ENCODE data around the gene TFEB.

TFEB gene

GRCh38 chr6:41724586-41725501, 10.6 kb downstream of the TFEB start:
- Mint-ChIP-seq H3K4me1 (ENCODE audit: low read depth) (peaks cover 14% of the 10 kb centered on the region), H3K36me3 (no peaks in the 10 kb centered on the region), H3K9me3 (ENCODE audit: low read depth) (no peaks in the 10 kb centered on the region), H3K4me3 (no peak overlapping the region), H3K27me3 (no peaks in the 10 kb centered on the region), H3K27ac (no peak overlapping the region)

GRCh38 chr6:41724228-41724580, 11.2 kb downstream of the TFEB start:
- peaks cover 10% of the 10 kb centered on the region for H3K4me1 Mint-ChIP-seq (ENCODE audit: low read depth)
- no peaks in the 10 kb centered on the region for H3K9me3 Mint-ChIP-seq (ENCODE audit: low read depth)
- no peaks in the 10 kb centered on the region for H3K27me3 Mint-ChIP-seq
- H3K4me3 Mint-ChIP-seq = no peak overlapping the region
- H3K27ac Mint-ChIP-seq = no peak overlapping the region
- H3K36me3 Mint-ChIP-seq = no peaks in the 10 kb centered on the region

- Mint-ChIP-seq H3K9me3 (ENCODE audit: low read depth) (no peaks in the 10 kb centered on the region), H3K4me1 (ENCODE audit: low read depth) (peaks cover 6% of the 10 kb centered on the region), H3K4me3 (no peak overlapping the region), H3K36me3 (no peaks in the 10 kb centered on the region), H3K27ac (no peak overlapping the region), H3K27me3 (no peaks in the 10 kb centered on the region)
Measured at GRCh38 chr6:41723530-41724227, 11.7 kb downstream of the TFEB start.

- Mint-ChIP-seq H3K27me3 (no peaks in the 10 kb centered on the region), H3K9me3 (ENCODE audit: low read depth) (no peaks in the 10 kb centered on the region), H3K4me3 (no peak overlapping the region), H3K27ac (no peak overlapping the region), H3K36me3 (no peaks in the 10 kb centered on the region), H3K4me1 (ENCODE audit: low read depth) (peaks cover 5% of the 10 kb centered on the region)
Measured at GRCh38 chr6:41722969-41723529, 12.4 kb downstream of the TFEB start.

GRCh38 chr6:41721414-41721813, 14.0 kb downstream of the TFEB start:
- no peaks in the 10 kb centered on the region for H3K9me3 Mint-ChIP-seq (ENCODE audit: low read depth)
- H3K27ac Mint-ChIP-seq = no peak overlapping the region
- no peaks in the 10 kb centered on the region for H3K36me3 Mint-ChIP-seq
- H3K27me3 Mint-ChIP-seq = no peaks in the 10 kb centered on the region
- no peak overlapping the region for H3K4me3 Mint-ChIP-seq
- H3K4me1 Mint-ChIP-seq (ENCODE audit: low read depth) = peaks cover 2% of the 10 kb centered on the region

- no peaks in the 10 kb centered on the region for H3K27me3 Mint-ChIP-seq
- H3K27ac Mint-ChIP-seq = no peak overlapping the region
- no peaks in the 10 kb centered on the region for H3K36me3 Mint-ChIP-seq
Measured at GRCh38 chr6:41720783-41721182, 14.6 kb downstream of the TFEB start.

GRCh38 chr6:41720262-41720620, 15.2 kb downstream of the TFEB start:
- H3K36me3 Mint-ChIP-seq = no peaks in the 10 kb centered on the region
- H3K4me3 Mint-ChIP-seq = no peak overlapping the region
- no peaks in the 10 kb centered on the region for H3K27me3 Mint-ChIP-seq
- no peak overlapping the region for H3K27ac Mint-ChIP-seq
- H3K4me1 Mint-ChIP-seq (ENCODE audit: low read depth) = peaks cover 11% of the 10 kb centered on the region
- no peaks in the 10 kb centered on the region for H3K9me3 Mint-ChIP-seq (ENCODE audit: low read depth)

More at GRCh38 chr6:41720783-41721182, 14.6 kb downstream of the TFEB start:
- H3K4me1 Mint-ChIP-seq (ENCODE audit: low read depth) = peaks cover 8% of the 10 kb centered on the region
- no peak overlapping the region for H3K4me3 Mint-ChIP-seq
- H3K9me3 Mint-ChIP-seq (ENCODE audit: low read depth) = no peaks in the 10 kb centered on the region

DNA sequence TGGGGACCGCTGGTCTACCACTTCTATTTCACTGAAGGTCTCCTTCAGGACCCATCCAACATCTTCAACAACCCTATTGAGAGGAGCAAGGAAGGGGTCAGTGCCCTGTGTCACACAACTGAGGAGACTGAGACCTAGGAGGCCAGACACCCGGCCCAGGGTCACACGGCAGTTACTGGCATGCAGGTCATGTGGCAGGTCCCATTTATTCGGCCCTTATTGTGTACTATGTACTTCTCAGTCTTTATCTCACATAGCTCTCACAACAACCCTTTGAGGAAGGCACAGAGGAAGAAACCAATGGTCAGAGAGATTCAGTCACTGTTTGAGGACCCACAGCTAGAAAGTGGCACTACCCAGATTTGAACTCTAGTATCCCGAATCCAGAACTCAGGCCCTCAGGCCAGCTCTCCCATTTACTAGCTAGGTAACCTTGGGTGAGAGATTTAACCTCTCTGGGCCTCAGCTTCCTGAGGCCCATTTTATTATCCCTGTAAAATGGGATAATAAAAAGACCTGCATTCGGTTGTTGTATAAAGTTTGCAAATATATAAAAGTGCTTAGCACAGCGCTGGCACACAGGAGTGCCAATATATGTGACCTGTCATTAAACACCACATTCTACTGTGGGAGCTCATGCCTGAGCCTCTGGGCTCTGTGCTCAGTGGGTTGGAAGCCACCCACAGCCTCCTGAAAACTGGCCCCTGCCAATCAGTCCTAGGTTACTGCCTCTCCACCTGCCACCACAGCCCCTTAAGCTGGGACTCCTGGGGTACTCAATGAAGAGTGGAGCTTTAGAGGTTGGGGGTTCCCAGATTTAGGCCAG, 15.8 kb downstream of the TFEB start:
- H3K4me3 Mint-ChIP-seq = no peak overlapping the region
- H3K27me3 Mint-ChIP-seq = no peaks in the 10 kb centered on the region
- no peaks in the 10 kb centered on the region for H3K9me3 Mint-ChIP-seq (ENCODE audit: low read depth)
- peaks cover 11% of the 10 kb centered on the region for H3K4me1 Mint-ChIP-seq (ENCODE audit: low read depth)
- H3K36me3 Mint-ChIP-seq = no peaks in the 10 kb centered on the region
- H3K27ac Mint-ChIP-seq = no peak overlapping the region

DNA sequence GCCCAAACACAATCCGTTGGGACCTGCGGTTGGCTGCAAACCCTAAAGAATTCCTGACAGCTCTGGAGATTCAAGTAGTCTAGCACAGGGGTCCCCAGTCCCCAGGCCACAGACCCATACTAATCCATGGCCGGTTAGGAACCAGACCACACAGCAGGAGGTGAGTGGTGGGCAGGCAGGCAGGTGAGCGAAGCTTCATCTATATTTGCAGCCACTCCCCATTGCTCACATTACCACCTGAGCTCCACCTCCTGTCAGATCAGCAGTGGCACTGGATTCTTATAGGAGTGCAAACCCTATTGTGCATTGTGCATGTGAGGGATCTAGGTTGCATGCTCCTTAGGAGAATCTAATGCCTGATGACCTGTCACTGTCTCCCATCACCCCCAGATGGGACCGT, 16.6 kb downstream of the TFEB start:
- Mint-ChIP-seq H3K27ac (no peak overlapping the region), H3K27me3 (no peaks in the 10 kb centered on the region), H3K4me1 (ENCODE audit: low read depth) (peaks cover 13% of the 10 kb centered on the region), H3K4me3 (no peak overlapping the region), H3K36me3 (no peaks in the 10 kb centered on the region), H3K9me3 (ENCODE audit: low read depth) (no peaks in the 10 kb centered on the region)

- H3K36me3 Mint-ChIP-seq = no peaks in the 10 kb centered on the region
- H3K4me3 Mint-ChIP-seq = no peak overlapping the region
- H3K27me3 Mint-ChIP-seq = no peaks in the 10 kb centered on the region
- peaks cover 13% of the 10 kb centered on the region for H3K4me1 Mint-ChIP-seq (ENCODE audit: low read depth)
- no peak overlapping the region for H3K27ac Mint-ChIP-seq
- no peaks in the 10 kb centered on the region for H3K9me3 Mint-ChIP-seq (ENCODE audit: low read depth)
Measured at GRCh38 chr6:41717392-41717736, 18.0 kb downstream of the TFEB start.

GRCh38 chr6:41716516-41717391, 18.7 kb downstream of the TFEB start:
- H3K4me3 Mint-ChIP-seq = no peak overlapping the region
- H3K9me3 Mint-ChIP-seq (ENCODE audit: low read depth) = no peaks in the 10 kb centered on the region
- no peaks in the 10 kb centered on the region for H3K27me3 Mint-ChIP-seq
- no peak overlapping the region for H3K27ac Mint-ChIP-seq
- peaks cover 13% of the 10 kb centered on the region for H3K4me1 Mint-ChIP-seq (ENCODE audit: low read depth)
- H3K36me3 Mint-ChIP-seq = no peaks in the 10 kb centered on the region

- Mint-ChIP-seq H3K4me3 (no peak overlapping the region), H3K9me3 (ENCODE audit: low read depth) (no peaks in the 10 kb centered on the region), H3K4me1 (ENCODE audit: low read depth) (peaks cover 13% of the 10 kb centered on the region), H3K36me3 (no peaks in the 10 kb centered on the region), H3K27ac (peak overlapping the region; percentile 34), H3K27me3 (no peaks in the 10 kb centered on the region)
Measured at GRCh38 chr6:41715795-41716515, 19.5 kb downstream of the TFEB start.

DNA sequence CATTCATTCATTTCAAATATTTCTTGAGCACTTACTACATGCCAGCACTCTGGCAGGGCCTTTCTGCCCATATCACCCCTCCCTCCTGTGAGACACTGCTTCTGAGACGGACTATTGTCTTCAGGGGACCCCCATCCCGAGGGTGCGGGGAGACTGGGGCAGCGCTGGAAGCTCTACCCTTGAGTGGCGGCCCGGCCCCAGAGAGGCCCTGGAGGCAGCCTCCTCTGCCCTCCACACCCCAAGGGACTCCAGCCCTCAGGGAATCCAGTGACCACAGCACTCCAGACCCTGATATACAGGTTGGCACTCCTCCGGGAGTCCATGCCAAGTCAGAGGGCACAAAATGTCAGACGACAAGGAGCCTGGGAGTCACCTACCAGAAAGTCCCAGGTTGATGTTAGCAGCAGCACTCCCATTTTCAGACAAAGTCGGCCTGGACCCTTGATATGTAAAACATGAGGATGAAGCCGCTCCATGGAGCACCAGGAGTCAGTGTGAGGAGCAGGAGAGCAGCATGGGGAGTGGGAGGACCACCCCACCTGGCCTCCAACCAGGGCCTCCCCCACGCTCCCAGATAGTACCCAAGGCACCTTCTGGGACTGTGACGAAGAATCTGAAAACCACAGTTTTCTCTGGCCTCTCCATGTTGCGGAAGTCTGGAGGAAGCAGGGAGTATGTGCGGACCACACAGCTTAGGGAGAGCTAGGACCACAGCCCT, 20.7 kb downstream of the TFEB start:
- Mint-ChIP-seq H3K36me3 (peaks cover 3% of the 10 kb centered on the region), H3K27ac (no peak overlapping the region), H3K9me3 (ENCODE audit: low read depth) (no peaks in the 10 kb centered on the region), H3K4me1 (ENCODE audit: low read depth) (peaks cover 13% of the 10 kb centered on the region), H3K27me3 (no peaks in the 10 kb centered on the region), H3K4me3 (no peak overlapping the region)

Measured in activated naive CD8-positive, alpha-beta T cell (primary cell).